T1000 (cell line): ENCODE results near the gene ACVR2B.
A peak's percentile ranks its signal among the peaks of the same experiment; 100 is the strongest.

Experiments used
- DNase-seq: peaks from one replicate; lab custom pipeline; 2025; ENCODE audit warnings: mixed read lengths; lab: John Stamatoyannopoulos, UW

ACVR2B gene

DNA sequence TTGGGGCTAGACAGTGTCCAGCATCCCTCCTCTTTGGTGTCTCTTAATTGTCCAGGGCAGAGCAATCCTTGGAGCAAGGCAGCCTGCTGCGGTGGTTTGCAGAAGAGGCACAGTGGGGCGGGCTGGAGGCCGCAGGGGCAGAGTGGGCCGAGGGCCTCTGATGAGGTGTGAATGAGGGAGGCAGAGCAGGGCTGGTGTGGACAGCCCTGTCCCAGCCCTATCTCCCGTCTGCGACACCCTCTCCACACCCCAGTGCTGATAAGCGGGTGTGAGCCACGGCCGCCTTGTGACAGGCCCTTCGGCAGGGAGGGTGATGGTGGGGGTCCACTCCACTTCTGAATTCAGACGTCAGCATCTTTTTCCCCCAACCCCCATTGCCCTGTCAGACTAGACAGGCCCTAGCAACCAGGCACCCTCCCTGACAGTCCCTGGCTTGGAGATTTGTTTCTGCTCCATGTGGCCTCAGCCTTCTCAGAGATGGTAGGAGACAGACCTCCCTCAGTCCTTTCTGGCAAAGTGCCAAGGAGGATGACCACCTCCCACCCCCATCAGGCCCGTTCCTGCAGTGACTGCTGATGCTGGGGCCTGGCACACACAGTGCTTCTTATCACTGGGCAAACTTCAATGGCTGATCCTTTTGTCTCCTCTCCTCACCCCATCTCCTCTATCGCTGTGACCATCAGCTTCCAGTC is 79.7 kb downstream of the ACVR2B start:
- DNase-seq, result no peak

DNA sequence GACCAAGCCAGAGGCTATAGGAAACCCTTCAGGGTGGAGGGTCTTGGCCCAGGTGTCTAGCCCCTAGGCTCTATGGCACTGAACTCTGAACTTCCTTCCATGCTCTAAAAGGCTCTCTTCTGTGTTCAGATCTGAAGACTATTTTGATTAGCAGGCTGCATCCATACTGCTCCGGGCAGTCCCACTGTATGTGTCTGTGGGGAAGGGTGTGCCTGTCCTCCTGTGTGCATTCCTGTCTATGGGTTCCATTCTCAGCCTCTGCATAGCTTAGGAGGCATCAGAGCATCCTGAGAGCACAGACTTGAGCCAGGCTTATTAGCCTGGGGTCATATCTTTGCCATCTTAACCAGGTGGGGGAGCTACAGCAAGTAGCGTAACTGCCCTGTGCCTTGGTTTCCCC is 80.5 kb downstream of the ACVR2B start:
- DNase-seq, result no peak

DNA sequence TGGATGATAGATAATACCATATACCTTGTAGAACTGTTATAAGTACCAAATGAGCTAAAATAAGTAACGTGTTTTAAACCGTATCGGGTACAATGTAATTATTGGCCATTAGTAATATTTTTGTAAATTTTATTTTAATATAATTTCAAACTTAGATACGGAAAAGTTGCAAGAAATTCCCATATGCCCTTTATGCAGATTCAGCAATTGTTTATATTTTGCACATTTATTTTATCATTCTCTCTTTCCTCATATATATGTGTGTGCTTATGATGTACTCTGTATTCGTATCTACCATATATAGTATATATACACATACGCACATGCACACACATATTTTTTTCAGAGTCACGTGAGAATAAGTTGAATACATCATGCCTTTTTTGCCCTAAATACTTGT is 80.9 kb downstream of the ACVR2B start:
- no peak for DNase-seq

DNA sequence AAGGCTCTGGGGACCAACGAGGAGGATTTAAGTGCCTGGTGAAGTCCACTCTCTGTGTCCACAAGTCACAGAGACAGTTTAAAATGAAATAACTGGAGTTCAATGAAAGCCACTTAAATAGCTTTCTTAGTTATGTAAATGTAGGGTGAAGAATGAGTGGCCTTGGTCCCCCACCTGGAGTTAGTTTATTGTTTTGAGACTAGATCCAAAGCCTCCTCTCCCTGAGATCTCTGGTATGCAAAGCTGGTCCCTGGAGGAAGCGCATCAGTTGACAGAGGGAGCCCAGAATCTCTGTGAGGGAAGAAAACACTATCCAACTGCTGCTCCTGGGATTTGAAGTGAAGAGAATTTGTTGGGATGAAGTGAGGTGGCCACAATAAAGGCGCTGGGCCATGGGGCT is 83.0 kb downstream of the ACVR2B start:
- DNase-seq, result no peak

DNA sequence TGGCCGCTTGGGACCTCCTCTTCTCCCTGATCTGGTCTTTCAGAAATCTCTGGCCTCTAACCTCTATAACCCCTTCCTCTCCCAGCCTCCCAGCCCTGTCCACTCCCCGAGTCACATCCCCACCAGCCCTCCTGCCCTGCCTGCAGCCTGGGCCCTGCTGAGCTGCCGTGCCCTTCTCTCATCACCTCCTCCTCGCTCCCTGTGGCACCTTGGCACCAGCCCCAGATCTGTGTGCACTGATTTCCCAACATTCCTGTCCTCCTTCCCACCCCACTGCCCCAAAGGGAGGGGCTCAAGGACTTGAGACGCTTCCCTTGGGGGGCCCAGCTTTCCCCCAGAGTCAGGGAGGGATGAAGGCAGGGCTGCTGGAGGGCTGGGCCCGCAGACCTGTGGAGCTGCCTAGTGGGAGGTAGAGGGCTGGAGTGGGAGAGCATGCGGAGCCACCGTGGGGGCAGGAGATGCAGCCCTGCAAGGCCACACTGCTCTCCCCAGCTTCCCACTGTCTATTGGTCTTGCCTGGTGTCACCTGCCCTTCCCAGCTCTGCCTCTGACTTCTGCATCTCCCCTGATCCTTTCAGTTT is 85.2 kb downstream of the ACVR2B start:
- no peak for DNase-seq

DNA sequence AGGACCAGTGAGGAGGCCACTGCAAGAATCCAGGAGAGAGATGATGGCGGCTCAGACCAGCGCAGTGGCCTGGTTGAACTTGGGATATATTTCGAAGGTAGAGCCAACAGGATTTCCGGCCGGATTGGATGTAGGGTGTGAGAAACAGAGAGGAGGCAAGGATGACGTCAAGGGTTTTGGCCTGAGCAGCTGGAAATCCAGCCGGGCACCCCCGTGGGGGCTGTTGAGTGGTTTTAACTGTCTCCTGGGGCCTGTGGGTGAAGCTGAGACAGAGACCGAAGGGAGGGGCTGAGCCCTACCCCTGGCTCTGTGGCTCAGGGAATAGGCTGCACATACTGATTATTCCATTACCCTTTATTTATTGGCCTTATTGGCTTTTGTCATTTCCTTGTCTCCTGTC is 88.1 kb downstream of the ACVR2B start:
- peak; percentile 7 for DNase-seq
